NCI-H128 (cell line): ENCODE data around the gene BACH2.
"Not testable (repeated sequence)": the region's sequence is repeated elsewhere in the genome, so short reads cannot be mapped to it uniquely, and the experiment has no call there.

ENCODE experiments used
- DNase-seq: peaks from one replicate; lab custom pipeline; 2025; ENCODE audit not compliant: unreplicated experiment; lab: John Stamatoyannopoulos, UW

BACH2 gene

DNA sequence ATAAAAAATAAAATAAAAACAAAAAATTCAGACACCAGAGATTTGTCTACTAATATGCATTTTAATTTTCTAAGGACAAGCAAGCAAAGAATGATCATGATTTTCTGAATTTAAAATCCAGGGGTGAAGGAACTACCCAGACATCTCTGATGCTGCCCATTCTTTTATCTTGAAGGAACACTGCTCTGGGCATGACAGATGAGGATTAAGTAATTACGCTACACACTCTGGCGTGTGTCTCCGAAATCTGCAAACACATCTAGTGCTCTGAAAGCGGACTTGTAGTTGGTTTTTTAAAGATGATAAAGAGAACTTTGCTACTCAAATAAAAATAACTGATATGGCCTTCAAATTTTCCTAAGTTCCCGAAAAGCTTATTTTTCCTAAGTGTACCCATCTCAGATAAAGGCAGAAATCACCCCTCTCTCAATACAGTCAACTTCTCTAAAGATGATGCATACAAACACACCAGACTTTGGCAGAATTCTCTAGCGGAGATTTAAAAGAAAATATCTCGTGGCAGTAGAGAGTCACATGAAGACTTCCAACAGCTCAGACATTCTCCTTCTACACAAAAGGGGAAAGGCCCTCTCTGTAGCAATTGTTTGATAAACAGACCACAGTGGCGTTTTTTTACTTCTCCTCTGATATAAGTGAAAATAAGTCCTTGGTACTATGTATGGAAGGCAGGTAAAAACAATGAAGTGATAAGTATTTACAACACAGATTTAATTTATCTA, 133.8 kb downstream of the BACH2 start:
- no peak for DNase-seq

GRCh38 chr6:90160013-90160412, 136.6 kb downstream of the BACH2 start:
- no peak for DNase-seq

- DNase-seq, result no peak
These were observed 137.2 kb downstream of the BACH2 start for GRCh38 chr6:90159452-90159851.

DNA sequence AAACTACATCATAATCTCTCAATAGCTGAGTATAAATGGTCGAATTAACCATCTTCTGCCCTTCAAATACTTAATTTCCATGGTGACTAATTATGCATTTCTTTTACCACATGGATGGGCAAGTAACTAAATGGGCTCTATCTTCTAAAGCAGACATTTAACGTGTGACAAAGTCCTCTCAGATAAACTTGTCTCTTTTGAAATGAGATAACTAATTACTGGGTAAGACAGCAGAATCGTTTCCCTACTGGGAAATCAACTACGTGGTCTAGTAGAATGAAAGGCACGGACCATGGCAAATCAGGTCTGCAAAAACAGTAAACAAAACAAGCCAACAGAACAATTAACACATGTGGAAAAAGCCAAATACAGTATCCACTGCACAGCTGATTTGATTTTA, 137.7 kb downstream of the BACH2 start:
- DNase-seq, result no peak

DNA sequence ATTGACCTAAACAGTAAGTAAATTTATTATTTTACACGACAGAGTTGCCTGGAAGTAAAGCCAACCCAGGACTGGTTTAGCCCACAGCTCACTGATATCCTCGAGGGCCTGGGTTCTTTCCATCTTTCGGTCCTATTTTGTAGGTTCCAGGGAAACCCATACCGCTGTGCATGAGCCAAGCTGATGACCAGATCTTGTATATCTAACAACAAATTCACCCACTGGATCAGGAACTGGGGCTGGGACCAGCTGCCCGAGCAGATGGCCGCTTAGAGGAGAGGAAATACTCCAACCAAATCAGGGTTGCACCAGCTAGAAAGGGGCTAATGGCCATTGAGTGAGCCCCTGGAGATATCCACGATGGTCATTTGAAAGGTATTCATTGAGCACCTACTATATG, 139.2 kb downstream of the BACH2 start:
- DNase-seq, result no peak

DNA sequence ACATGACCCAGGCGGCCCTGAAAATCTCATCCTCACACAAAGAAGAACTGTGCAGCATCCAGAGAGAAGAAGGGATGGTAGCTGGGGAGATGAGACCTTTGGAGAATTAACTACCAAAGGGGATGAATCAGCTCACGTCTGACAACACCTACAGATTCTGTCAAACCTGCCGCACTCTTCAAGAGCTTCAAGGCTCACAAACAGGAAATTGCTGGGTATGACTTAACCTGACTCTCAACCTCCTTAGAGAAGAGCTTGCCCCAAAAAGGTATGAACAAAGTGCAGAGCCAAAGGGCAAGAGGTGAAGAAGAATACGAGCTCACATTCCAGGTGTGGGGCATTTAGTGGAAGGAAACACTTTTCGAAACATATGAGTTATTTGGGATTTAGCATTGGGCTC, 139.8 kb downstream of the BACH2 start:
- DNase-seq, result no peak

DNA sequence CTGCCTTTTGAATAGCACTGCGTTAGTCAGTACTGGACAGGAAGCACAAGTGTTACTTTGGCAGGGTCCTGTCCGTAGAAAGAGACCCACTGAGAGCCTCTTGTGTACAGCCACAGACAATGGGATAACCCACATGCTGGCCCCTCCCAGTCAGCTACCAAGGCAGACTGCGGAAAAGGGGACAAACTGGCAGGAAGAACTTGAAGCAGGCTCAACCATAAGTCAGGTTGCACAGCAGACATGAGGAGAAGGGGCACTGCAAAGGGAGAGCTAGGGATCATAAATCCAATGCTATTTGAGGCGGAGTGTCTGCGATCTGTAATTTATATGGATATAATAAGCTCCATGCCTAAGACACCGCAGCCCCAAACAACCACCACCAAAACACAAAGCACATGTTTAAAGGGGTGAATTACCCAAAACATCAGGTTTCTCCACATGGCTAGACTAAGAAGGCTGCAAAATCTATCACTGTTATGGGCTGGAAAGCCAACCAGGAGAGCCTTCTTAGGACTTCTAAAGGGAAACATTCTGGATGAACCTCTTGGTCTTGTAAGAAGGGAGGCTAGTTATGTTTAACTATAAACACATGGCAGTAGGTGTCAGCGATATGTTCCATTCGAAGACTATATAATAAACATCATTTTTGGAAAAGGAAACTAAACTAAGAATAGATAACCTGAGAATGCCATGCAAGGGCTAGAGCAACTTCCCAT, 141.7 kb downstream of the BACH2 start:
- DNase-seq, result no peak

DNA sequence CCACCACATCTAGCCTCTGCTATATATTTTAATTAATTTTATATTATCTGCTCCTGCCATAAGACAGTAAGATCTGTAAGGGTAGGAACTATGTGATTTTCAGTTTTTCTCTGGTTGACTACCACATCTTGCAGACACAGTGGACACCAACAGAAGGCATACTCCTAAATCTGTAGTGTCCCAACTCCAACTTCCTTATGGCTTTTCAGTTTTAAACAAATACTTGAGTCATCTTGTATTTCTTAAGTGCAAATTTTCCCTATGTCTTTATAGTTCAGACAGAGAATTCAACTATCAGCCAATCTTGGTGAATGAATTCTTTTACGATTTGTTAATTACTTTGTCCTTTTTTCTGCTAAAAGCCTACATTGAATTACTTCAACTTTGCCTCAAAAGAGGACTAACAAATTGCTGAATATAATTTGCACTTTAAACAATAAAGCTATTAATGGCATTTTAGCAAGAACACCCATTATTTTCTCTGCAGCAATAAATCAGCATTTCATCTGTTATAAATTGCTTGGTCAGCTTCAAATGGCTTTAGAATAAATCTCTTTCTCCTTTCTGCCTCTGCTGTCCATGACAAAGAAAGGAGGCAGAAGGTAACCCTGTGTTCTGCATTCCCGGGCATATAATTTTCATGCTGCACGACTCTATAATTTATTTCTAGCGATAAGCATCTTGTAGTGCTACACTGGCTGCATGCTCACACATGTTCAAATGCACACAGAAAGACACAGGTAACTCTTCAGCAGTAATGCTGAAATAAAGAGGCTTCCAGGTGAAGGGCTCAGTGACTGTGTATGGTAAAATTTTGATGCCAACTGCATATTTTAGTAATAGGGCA, 144.8 kb downstream of the BACH2 start:
- DNase-seq, result no peak

- DNase-seq, result no peak
These were observed 147.4 kb downstream of the BACH2 start for GRCh38 chr6:90149280-90149679.

- DNase-seq, result no peak
These were observed 147.8 kb downstream of the BACH2 start for GRCh38 chr6:90148867-90149266.

- DNase-seq, result no peak
These were observed 149.6 kb downstream of the BACH2 start for GRCh38 chr6:90146921-90147649.

DNA sequence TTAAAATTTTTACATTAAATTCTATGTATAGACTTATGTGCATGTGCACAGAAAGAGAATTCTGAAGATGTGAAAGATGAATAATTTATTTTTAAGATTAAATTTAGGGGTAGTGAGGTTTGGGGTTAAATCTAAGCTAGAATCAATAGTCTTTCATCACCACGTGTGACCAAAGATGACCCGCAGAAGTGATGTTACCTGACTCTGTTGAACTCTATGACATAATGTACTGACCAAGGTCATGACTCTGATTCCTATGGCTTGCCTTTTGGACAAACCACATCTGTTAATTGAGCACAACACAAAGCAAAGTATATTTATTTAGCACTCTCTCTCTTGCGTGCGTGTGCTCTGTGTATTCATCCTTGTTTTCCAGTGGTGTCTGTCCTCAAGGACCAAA, 150.6 kb downstream of the BACH2 start:
- DNase-seq, result no peak

DNA sequence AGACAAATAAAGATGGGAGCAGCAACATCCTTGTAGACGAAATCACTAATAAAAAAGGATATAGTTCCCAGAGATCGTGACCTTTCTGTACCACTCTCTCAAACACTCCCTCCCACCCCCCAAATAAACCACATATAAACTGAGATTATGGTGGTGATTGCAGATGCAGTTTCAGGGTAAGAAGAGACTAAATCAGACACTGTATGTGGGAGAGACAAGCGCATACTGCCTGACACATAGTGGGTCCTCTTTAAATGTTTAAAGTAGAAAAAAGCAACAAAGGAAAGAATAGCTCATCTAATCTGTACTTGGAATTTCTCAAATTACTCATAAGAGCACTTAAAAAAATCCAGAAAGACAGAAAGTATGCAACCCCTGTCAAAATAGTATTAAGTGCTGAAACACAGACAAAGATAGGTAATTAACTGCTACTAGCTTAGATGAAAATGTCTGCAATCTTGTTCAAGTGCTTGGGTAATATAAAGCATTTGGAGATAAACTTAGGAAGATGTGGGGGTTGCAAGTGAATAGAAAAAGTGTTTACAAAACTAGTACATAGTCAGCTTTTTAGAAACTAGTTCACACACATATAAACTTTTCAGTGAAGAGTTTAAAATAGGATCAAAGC, 151.6 kb downstream of the BACH2 start:
- DNase-seq, result no peak

DNA sequence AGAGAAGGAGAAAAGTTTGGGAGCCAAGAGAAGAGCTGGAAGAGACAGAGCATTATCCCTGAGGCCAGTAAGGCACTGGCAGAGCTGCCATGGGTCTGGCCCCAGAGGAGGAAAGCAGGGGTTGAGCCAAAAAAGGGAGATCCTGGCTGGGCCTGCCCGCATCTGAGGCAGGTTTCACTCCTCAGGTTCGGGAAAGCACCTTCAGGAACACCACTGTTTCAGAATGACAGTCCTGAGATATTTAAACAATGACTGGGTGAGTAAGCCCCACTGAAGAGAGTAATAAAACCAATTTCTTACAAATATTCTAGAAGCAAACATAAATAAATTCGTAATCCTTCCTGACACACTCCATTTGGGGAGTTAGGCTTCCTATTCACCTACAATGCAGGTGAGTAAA, 152.2 kb downstream of the BACH2 start:
- no peak for DNase-seq

- DNase-seq, result no peak
These were observed 156.0 kb downstream of the BACH2 start for GRCh38 chr6:90140683-90141082.

DNA sequence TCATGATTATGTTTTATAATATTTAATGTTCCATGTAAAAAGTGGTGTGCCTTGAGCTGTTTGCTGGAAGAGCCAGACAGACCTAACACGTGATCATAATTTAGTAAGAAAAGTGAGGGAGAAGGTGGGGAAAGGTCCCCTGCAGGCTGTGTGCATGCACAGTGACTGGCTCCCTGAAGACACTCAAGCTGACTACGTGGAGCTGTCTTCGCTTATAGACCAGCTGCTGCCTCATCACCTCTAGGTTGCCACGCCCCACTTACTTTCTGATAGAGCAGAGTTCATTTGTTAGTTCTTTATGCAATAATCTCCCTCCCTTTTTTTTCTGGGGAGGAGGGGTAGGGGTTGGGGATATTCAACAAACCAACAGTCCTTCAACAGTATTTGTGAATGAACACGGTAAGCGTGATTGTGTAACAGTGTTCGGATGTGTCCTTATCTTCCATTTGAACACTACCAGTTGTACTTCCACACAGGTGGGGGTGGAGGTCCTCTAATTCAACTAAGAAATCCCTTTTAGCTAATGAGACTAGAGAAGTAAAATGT, 157.3 kb downstream of the BACH2 start:
- DNase-seq, result no peak

DNA sequence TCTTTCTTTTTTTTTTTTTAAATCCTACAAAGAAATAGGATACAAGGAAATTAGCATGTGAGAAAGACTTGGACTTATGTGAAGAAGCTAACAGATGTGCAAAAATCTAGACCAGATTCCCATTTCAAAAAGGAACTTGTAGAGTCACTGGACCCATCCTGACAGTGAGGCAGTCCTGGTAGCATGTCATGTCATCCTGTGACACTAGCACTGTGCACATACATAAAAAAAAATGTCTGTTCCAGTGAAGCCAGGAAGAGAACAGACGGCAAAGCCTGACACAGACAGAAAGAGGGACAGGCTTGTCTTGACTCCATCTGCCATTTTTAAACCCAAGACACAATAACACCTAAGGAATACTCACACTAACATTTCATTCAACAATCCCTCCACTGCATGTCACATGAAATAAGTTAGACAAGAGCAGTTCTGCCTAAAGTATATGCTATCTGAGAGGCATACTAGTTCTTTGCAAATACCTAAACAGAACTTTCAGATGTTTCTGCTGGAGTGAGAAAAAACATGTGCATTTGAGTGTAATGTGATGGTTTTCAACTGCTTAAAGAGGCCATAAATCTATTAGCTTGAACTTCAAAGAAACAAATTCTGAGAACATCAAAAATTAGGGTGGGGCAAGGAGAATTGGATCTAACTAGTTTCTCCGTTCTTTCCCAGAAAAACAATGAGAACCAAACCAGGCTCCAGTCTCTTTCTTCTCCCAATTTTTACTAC, 159.6 kb downstream of the BACH2 start:
- no peak for DNase-seq

- DNase-seq, result no peak
These were observed 160.5 kb downstream of the BACH2 start for GRCh38 chr6:90136176-90136575.

- no peak for DNase-seq
These were observed 161.0 kb downstream of the BACH2 start for GRCh38 chr6:90135667-90136066.

GRCh38 chr6:90133664-90134063, 163.0 kb downstream of the BACH2 start:
- DNase-seq, result not testable (repeated sequence)
